Stomach (tissue), 9 donors: Measurements from ENCODE around the gene SLC7A5. TPM values are rescaled to one million over a fixed set of nuclear protein-coding genes. Genes with fewer than 3 reads are reported as not detected.

Experiments
- DNase-seq, 2 donors: peaks; one replicate each; pipeline versions ENCODE4 v3.0.0 to v3.0.0-alpha.2; 2013 to 2019
- H3K27ac ChIP-seq, 5 donors: fragments of 200-600 bp in 4 of 5; sonication (generic) in 4 of 5; one replicate each; pipeline ENCODE4 v1.5.1; 2013 to 2019; ENCODE audit warnings: mild to moderate bottlenecking in 1 of 5, moderate library complexity in 1 of 5
- H3K27me3 ChIP-seq, 3 donors: fragments of 200-600 bp; sonication (generic); one replicate each; pipeline ENCODE4 v1.5.1; 2017 to 2019; ENCODE audit warnings: mixed run types in 1 of 3
- H3K36me3 ChIP-seq, 4 donors: fragments of 200-600 bp; sonication (generic); 1 replicate in 3 of 4; 2 replicates in 1 of 4; pipeline ENCODE4 v1.5.1; 2016 to 2019
- H3K4me1 ChIP-seq, 4 donors: fragments of 200-600 bp; sonication (generic); one replicate each; pipeline ENCODE4 v1.5.1; 2016 to 2019
- H3K4me3 ChIP-seq, 4 donors: fragments of 200-600 bp; sonication (generic) in 3 of 4; one replicate each; pipeline ENCODE4 v1.5.1; 2016 to 2019; ENCODE audit warnings: mild to moderate bottlenecking in 1 of 4
- H3K9me3 ChIP-seq, 4 donors: fragments of 200-600 bp; sonication (generic); one replicate each; pipeline ENCODE4 v1.5.1; 2016 to 2019
- EP300 ChIP-seq: sonication (generic); formaldehyde crosslinking; IDR thresholded peaks from one replicate; pipeline ENCODE4 v1.6.1; 2017; ENCODE audit warnings: antibody characterized with exemption
- POLR2A ChIP-seq, 4 donors: fragments of 450-650 bp; IDR thresholded peaks; one replicate each; pipeline ENCODE4 v1.6.1; 2016; ENCODE audit warnings: antibody characterized with exemption in 4 of 4, control low read depth in 2 of 4, mild to moderate bottlenecking in 1 of 4, moderate library complexity in 1 of 4
- POLR2AphosphoS5 ChIP-seq, 3 donors: sonication (generic); formaldehyde crosslinking; IDR thresholded peaks; one replicate each; pipeline ENCODE4 v1.6.1; 2016; ENCODE audit warnings: antibody characterized with exemption in 3 of 3
- WGBS, 5 donors: extraction: QIAGEN DNeasy Blood & Tissue Kit in 3 of 5; methylation state at CpG; one replicate each; pipeline versions ENCODE4 v1.1.5 to v1.1.7; 2013 to 2018; 5-methylcytosine and 5-hydroxymethylcytosine counted together
- intact Hi-C: fragments of 100-400 bp; cut with DNase I; formaldehyde crosslinking; loops from one replicate; pipeline ENCODE4 v1.15.1; 2023; ENCODE audit warnings: low total_unique reads
- polyA plus RNA-seq, 3 donors: library from polyadenylated mRNA; stranded (reverse); fragments of 200-250 nt; gene quantifications; one replicate each; pipeline ENCODE4 v1.2.3, GENCODE V29; 2013
- total RNA-seq, 5 donors: library from RNA; depleted of rRNA; stranded (reverse); fragments of >200 nt; gene quantifications; one replicate each; pipeline versions ENCODE4 v1.1.0 to v1.2.3, GENCODE V29; 2014 to 2016
- TF ChIP-seq, protein P1 (sequence below), 7 experiments: fragments of 450-650 bp in 4 of 7; fragments of 200-600 bp in 3 of 7; sonication (generic) in 3 of 7; IDR thresholded peaks; one replicate each; pipeline ENCODE4 v1.5.1; 2016 to 2019; ENCODE audit warnings: antibody characterized with exemption in 7 of 7, control low read depth in 2 of 7, mild to moderate bottlenecking in 1 of 7
- donor health status: healthy with polysubstance abuse.
- donor health status: Bipolar disorder and iron deficiency.
- donor health status: healthy.

SLC7A5 gene
- total and polyA plus RNA-seq, 8 donors = 1.4 to 74.8 (median 10.0) TPM

DNA sequence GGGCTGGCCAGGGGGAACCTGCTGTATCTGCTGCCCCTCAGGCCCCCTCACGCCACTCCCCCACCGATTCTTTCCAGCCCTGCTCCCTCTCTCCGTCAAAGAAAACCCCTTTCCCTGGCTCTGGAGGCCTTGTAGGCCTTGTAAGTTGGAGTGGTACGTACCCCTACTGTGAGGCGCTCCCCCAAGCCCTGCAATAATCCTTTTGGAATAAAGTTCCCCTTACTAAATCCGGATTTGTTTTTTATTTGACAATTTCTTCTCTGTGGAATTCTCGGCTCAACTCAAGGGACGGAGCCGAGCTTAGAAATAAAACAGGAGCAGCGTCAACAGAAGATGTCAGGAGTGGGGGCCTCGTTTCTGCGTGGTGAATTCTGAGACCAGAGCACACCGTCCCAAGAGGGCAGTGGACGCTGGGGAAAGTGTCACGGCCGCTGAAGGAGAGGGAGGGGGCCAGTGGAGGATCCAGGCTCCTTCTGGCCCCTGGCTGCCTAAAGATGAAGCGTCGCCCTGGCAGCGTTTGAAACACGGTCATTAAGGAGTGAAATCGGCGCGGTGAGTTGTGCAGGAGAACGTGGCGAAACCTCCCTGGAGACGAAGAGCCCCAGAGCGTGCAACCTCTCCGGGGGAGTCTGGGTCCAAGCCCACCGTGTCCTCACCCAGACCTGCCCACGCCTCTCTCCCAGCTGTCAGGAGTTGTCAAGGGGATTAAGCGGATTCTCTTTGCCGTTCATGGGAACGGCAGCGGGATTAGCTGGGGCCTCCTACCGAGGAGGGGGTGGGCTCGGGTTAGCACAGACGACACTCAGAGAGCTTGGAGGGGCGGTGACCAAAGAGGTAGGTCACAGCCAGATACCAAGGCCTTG is 47.0 kb downstream of the SLC7A5 start:
- DNase-seq = peak in 1 of 2 donors; percentile 54
- 63 to 76% (median 68%) methylated on average over 33 to 38 of the region's 38 CpGs for WGBS, 5 donors
- Histone ChIP-seq H3K4me3 (no peak overlapping the region), H3K27ac (peak overlapping the region in 4 of 5 donors; percentile 40 to 82 (median 46)), H3K9me3 (peaks cover 5 to 14% (median 12%) of the 10 kb centered on the region in 4 donors), H3K36me3 (no peaks in the 10 kb centered on the region), H3K4me1 (peaks cover 0 to 28% (median 2%) of the 10 kb centered on the region in 4 donors), H3K27me3 (peaks cover 0 to 5% (median 4%) of the 10 kb centered on the region in 3 donors)
- intact Hi-C loops = no loop called here
- TF ChIP-seq, protein P1, sequence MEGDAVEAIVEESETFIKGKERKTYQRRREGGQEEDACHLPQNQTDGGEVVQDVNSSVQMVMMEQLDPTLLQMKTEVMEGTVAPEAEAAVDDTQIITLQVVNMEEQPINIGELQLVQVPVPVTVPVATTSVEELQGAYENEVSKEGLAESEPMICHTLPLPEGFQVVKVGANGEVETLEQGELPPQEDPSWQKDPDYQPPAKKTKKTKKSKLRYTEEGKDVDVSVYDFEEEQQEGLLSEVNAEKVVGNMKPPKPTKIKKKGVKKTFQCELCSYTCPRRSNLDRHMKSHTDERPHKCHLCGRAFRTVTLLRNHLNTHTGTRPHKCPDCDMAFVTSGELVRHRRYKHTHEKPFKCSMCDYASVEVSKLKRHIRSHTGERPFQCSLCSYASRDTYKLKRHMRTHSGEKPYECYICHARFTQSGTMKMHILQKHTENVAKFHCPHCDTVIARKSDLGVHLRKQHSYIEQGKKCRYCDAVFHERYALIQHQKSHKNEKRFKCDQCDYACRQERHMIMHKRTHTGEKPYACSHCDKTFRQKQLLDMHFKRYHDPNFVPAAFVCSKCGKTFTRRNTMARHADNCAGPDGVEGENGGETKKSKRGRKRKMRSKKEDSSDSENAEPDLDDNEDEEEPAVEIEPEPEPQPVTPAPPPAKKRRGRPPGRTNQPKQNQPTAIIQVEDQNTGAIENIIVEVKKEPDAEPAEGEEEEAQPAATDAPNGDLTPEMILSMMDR (IDR thresholded peaks at IDR 0.05) = no peak
- TF ChIP-seq EP300 (no peak), POLR2AphosphoS5 (IDR thresholded peaks at IDR 0.05) (no peak), POLR2A (IDR thresholded peaks at IDR 0.05) (no peak)

DNA sequence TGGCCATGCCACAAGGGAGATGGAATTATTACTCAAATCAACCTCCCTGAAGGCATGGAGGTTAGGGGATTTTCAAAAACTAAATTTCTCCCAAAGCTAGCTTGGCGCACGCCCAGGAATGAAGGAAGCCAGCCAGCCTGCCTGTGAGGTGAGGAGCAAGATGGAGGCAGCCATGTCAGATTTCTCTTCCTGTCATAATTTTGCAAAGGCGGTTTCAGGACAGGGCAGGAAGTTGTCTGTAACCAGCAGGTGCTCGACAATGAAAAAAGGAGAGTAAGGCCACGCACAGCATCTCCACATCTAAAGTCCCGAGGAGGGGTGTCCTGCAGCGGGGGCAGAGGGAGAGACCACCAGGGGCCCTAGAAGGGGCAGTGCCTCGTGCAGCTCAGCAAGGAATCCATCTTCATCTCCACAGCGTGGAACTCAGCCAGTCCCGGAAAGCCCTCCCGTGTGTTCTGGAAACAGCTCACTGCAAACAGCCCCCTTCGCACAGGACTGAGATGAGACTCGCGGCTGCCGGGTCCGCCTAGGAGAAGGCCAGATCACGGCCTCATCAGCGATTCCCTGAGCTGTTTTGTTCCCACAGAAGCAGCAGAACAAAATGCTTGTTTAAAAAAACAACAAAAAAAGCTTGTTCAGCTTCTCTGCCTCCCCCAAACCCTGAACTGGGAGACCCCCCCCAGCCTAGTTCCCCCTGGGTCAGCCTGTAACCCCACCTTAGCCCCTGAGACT is 47.8 kb downstream of the SLC7A5 start:
- Histone ChIP-seq H3K36me3 (no peaks in the 10 kb centered on the region), H3K4me3 (no peak overlapping the region), H3K9me3 (peaks cover 5 to 22% (median 19%) of the 10 kb centered on the region in 4 donors), H3K4me1 (peaks cover 0 to 20% (median 2%) of the 10 kb centered on the region in 4 donors), H3K27ac (peak overlapping the region in 4 of 5 donors; percentile 40 to 82 (median 46)), H3K27me3 (peaks cover 0 to 5% (median 4%) of the 10 kb centered on the region in 3 donors)
- no peak for TF ChIP-seq POLR2AphosphoS5 (IDR thresholded peaks at IDR 0.05)
- no peak for TF ChIP-seq POLR2A (IDR thresholded peaks at IDR 0.05)
- TF ChIP-seq EP300 = no peak
- TF ChIP-seq, protein P1 (IDR thresholded peaks at IDR 0.05) = no peak
- intact Hi-C loops = no loop called here
- WGBS, 5 donors = 49 to 71% (median 65%) methylated on average over 18 of the region's 18 CpGs
- DNase-seq = peak in 1 of 2 donors; percentile 49

DNA sequence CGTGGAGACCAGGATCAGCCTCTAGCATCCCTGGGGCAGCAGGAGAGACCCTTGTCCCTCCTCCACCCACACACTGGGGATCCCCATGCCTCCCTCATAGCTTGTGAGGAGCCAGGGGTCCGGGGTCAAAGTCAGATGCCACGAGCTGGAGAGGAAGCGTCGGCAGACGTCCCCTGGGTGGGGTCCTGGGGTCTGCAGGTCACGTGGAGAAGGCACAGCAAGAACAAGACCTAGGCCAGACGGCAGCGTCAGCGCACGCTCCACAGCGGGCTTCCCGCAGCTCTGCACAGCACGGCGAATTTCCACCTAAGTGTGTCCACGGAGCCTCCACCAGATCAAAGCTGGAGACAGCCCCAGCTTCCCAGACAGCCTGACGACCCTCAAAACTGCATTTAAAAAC is 49.3 kb downstream of the SLC7A5 start:
- intact Hi-C loops = no loop called here
- Histone ChIP-seq H3K27ac (no peak overlapping the region), H3K4me3 (no peak overlapping the region), H3K9me3 (peaks cover 5 to 26% (median 22%) of the 10 kb centered on the region in 4 donors), H3K4me1 (peaks cover 0 to 20% (median 2%) of the 10 kb centered on the region in 4 donors), H3K36me3 (no peaks in the 10 kb centered on the region), H3K27me3 (peaks cover 0 to 5% (median 4%) of the 10 kb centered on the region in 3 donors)
- TF ChIP-seq EP300 (no peak), POLR2A (IDR thresholded peaks at IDR 0.05) (no peak), POLR2AphosphoS5 (IDR thresholded peaks at IDR 0.05) (no peak)
- TF ChIP-seq, protein P1 (IDR thresholded peaks at IDR 0.05) = no peak
- DNase-seq = no peak
- 89 to 94% (median 92%) methylated on average over 6 to 17 of the region's 17 CpGs for WGBS, 5 donors

DNA sequence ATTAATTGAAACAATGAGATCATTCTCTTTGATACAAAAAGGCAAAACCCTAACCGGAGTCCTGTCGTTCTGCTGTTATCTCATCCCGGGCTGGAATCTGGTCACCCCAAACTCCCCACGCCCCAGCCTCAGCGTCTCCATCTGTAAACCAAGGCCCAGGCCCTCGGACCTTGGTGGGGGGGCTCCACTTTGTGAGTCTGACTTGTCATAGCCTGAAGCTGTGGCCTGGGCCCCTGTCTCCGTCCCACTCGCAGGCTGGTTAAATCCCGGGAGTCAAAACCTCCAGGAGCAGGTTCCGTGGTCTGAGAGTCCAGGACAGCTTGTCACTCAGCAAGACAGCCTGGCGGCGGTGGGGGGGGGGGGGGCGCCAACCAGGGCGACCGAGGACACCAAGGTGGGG is 50.0 kb downstream of the SLC7A5 start:
- WGBS, 5 donors = 88 to 90% (median 89%) methylated on average over 13 to 15 of the region's 15 CpGs
- peaks cover 0 to 5% (median 4%) of the 10 kb centered on the region in 3 donors for H3K27me3 ChIP-seq
- no peak overlapping the region for H3K4me3 ChIP-seq
- no peak for DNase-seq
- TF ChIP-seq EP300 = no peak
- H3K36me3 ChIP-seq = no peaks in the 10 kb centered on the region
- intact Hi-C loops = no loop called here
- peaks cover 5 to 26% (median 22%) of the 10 kb centered on the region in 4 donors for H3K9me3 ChIP-seq
- no peak overlapping the region for H3K27ac ChIP-seq
- H3K4me1 ChIP-seq = peaks cover 0 to 14% (median 2%) of the 10 kb centered on the region in 4 donors
